Epithelial cell of esophagus (primary cell): ENCODE results near the gene IMPG1.

Experiments
- DNase-seq: peaks from one replicate; pipeline ENCODE4 v3.0.0; 2010; ENCODE audit warnings: low read depth
- H3K4me3 ChIP-seq: 2 replicates; pipeline ENCODE4 v1.5.1; 2011; ENCODE audit warnings: mild to moderate bottlenecking, low read length, control low read depth
- TF ChIP-seq, protein P1 (sequence below): IDR thresholded peaks from 2 replicates; pipeline ENCODE4 v1.5.1; 2011; ENCODE audit warnings: low read depth, mild to moderate bottlenecking, low read length, control low read depth, inconsistent platforms; ENCODE audit not compliant: insufficient read depth; ENCODE audit errors: missing control alignments

The IMPG1 gene

DNA sequence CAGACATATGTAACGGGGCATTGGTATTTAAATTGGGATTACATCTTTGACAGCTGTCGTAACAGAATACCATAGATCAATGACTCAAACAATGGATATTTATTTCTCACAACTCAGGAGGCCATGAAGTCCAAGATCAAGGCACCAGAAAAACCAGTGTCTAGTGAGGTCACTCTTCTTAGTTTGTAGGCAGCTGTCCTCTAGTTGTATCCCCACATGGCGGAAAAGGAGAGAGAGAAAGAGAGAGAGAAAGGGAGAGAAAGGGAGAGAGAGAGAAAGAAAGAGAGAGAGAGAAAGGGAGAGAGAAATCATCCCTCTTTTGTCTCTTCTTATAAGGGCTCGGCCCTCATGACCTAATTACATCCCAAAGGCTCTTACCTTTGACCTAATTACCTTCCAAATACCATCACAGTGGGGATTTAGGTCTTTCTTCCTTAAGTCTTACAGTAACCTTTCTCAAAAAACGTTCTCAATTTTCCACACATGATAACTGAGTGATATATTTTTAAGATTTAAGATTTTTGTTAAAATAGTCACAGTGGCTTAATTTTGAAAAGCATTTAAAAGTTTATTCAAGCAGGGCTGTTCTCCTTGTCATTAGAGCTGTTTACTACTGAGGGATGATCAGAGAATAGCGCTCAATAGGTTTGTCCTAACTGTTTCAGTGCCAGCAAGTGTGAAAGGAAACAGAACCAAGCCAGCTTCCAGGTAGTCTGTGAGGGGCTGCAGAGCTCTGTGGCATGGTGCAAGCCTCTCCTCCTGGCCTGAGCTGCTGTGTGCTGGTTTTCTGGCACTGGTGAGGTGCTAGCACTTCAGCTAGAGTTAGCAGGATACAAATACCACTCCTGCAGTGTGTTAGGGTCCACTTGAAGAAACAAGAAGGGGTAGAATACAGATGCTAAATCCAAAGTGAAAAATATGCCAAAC, 79.0 kb downstream of the IMPG1 start:
- TF ChIP-seq, protein P1, sequence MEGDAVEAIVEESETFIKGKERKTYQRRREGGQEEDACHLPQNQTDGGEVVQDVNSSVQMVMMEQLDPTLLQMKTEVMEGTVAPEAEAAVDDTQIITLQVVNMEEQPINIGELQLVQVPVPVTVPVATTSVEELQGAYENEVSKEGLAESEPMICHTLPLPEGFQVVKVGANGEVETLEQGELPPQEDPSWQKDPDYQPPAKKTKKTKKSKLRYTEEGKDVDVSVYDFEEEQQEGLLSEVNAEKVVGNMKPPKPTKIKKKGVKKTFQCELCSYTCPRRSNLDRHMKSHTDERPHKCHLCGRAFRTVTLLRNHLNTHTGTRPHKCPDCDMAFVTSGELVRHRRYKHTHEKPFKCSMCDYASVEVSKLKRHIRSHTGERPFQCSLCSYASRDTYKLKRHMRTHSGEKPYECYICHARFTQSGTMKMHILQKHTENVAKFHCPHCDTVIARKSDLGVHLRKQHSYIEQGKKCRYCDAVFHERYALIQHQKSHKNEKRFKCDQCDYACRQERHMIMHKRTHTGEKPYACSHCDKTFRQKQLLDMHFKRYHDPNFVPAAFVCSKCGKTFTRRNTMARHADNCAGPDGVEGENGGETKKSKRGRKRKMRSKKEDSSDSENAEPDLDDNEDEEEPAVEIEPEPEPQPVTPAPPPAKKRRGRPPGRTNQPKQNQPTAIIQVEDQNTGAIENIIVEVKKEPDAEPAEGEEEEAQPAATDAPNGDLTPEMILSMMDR = no peak
- H3K4me3 ChIP-seq = no peak overlapping the region
- DNase-seq = no peak

DNA sequence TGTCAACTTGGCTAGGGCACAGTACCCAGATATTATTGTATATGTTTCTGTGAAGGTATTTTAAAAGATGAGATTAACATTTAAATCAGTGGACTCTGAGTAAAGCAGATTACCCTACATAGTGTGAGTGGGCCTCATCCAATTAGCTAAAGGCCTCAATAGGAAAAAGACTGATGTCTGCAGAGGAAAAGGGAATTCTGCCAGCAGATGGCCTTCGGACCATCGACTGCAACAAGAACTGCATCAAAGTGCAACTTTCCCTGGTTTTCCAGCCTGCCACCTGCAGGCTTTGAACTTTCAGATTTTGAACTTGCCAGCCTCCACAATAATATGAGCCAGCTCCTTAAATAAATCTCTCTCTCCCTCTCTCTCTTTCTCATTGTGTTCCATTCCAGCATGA, 80.5 kb downstream of the IMPG1 start:
- TF ChIP-seq, protein P1 = no peak
- no peak overlapping the region for H3K4me3 ChIP-seq
- DNase-seq = no peak

DNA sequence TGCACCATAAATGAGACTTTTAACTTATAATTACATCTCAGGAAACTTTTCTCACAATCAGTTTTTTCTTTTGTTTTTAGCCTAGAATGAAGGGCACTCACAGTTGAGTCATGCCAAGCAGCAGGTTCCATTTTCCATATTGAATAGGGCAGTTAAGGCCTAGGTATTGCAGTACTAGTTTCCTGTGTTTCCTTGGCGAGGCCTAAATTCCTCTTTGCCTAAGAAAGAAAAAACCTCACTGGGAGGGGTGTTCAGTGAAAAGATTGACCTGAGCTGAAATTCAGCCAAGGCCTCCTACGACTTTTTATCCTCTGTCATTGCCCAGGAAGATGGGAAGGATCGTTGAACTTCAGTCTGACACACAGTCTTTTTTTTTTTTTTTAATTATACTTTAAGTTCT, 85.5 kb downstream of the IMPG1 start:
- DNase-seq = no peak
- H3K4me3 ChIP-seq = no peak overlapping the region
- TF ChIP-seq, protein P1 = no peak

DNA sequence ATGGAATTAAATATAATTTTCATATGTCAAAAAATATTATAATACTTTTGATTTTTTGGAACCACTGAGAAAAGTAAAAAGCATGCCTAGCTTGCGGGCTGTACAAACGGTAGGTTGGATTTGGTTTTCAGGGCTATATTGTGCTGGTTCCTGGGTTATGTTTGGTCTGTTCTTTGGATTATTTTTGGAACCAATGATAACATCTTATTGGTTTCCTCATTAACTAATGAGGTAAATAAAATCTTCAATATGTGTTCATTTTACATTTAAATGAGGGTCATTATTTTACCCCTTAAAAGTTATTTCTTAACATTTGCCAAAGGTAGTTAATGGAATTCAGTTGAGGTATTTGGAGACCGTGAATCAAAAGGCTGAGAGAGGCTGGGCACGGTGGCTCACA, 96.6 kb downstream of the IMPG1 start:
- TF ChIP-seq, protein P1 = no peak
- DNase-seq = no peak
- no peak overlapping the region for H3K4me3 ChIP-seq

DNA sequence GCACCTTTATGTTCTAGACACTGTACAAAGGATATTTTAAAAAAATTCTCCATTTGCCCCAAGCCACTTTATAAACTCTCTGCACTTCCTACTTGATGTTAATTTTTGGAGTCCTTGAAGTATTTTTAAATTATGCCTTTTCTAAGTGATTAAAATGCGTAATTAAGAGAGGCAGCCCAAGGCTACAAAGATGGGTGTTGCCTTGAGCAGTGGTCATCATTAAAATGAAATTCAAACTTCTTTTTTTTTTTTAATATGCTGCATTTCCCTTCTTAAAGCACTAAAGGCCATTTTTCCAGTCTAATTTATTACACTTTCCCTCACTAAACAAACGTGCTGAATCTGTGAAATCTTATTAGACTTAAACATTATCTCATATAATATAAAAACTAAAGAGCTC, 102.4 kb downstream of the IMPG1 start:
- H3K4me3 ChIP-seq = no peak overlapping the region
- DNase-seq = no peak
- TF ChIP-seq, protein P1 = no peak

DNA sequence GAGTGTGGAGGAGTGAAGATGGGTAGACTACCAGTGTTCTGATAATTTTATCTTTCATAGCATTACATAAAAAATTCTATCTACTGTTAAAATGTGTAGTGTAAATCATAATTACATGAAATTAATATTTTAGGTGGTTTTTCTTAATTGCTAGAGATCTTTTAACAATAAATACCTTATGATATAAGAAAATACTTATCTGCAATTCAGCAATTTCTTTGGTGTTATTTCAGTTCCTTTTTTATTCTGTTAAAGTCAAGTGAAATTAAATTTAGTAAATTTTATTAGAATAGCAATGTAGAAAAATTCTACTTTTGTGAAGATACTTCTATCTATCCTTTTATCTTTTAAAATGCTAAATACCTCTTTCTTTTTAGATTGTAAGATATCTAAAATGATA, 104.3 kb downstream of the IMPG1 start:
- TF ChIP-seq, protein P1 = no peak
- no peak for DNase-seq
- no peak overlapping the region for H3K4me3 ChIP-seq

DNA sequence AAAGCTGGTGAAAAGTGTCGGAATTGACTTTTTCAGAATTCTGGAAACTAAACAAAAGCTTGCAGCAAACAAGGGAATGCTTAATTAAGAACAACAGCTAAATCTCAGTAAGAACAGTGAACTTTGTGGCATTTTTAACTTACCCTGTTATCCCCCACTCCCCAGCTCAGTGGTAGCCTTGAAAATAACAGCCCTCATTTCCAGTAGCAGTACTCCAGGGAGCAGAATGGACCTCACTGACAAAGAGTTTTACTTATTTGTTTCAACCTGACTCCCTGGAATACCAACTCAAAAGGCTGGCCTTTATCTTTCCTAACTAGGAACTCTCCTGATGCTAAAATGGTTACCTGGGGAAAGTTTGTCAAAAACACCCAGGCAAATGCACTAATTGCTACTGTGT, 108.9 kb downstream of the IMPG1 start:
- no peak overlapping the region for H3K4me3 ChIP-seq
- TF ChIP-seq, protein P1 = no peak
- no peak for DNase-seq
